GM21447 (cell line): Measurements from ENCODE around the gene TAP2.
A peak's percentile ranks its signal among the peaks of the same experiment; 100 is the strongest.
"Not testable (repeated sequence)": the region's sequence is repeated elsewhere in the genome, so short reads cannot be mapped to it uniquely, and the experiment has no call there.

Experiments
- ATAC-seq: cut with Tn5 transposase; IDR thresholded peaks from one replicate; pipeline ENCODE4 v1.9.1; 2021; ENCODE audit not compliant: unreplicated experiment

The TAP2 gene

GRCh38 chr6:32838114-32838958 lies at the start of gene TAP2:
Gene TAP2 (minus strand): TSS chr6:32838739. CDS start chr6:32838233, 506 bp downstream.
- peak; percentile 72 for ATAC-seq

GRCh38 chr6:32887616-32888015 lies 49.1 kb upstream of the TAP2 start:
- ATAC-seq = no peak

- no peak for ATAC-seq
Measured at GRCh38 chr6:32886681-32887383, 48.3 kb upstream of the TAP2 start.

GRCh38 chr6:32885698-32886286 lies 47.3 kb upstream of the TAP2 start:
- ATAC-seq = no peak

GRCh38 chr6:32883789-32884188 lies 45.2 kb upstream of the TAP2 start:
- no peak for ATAC-seq

GRCh38 chr6:32882879-32883250 lies 44.3 kb upstream of the TAP2 start:
- ATAC-seq = no peak

- ATAC-seq = not testable (repeated sequence)
Measured at GRCh38 chr6:32880962-32881361, 42.4 kb upstream of the TAP2 start.

GRCh38 chr6:32879691-32880090 lies 41.2 kb upstream of the TAP2 start:
- no peak for ATAC-seq

GRCh38 chr6:32876603-32877002 lies 38.1 kb upstream of the TAP2 start:
- ATAC-seq = no peak

GRCh38 chr6:32873947-32874346 lies 35.4 kb upstream of the TAP2 start:
- not testable (repeated sequence) for ATAC-seq

GRCh38 chr6:32868257-32868788 lies 29.8 kb upstream of the TAP2 start:
- no peak for ATAC-seq

- no peak for ATAC-seq
Measured at GRCh38 chr6:32867554-32868256, 29.2 kb upstream of the TAP2 start.

GRCh38 chr6:32867022-32867477 lies 28.5 kb upstream of the TAP2 start:
- ATAC-seq = no peak

GRCh38 chr6:32865724-32866443 lies 27.3 kb upstream of the TAP2 start:
- ATAC-seq = no peak

- no peak for ATAC-seq
Measured at GRCh38 chr6:32862725-32863124, 24.2 kb upstream of the TAP2 start.

- no peak for ATAC-seq
Measured at GRCh38 chr6:32860674-32861073, 22.1 kb upstream of the TAP2 start.

- ATAC-seq = no peak
Measured at GRCh38 chr6:32858194-32858593, 19.7 kb upstream of the TAP2 start.

- ATAC-seq = no peak
Measured at GRCh38 chr6:32857156-32857891, 18.8 kb upstream of the TAP2 start.

GRCh38 chr6:32855467-32856174 lies 17.1 kb upstream of the TAP2 start:
- no peak for ATAC-seq
